Endothelial cell (in vitro differentiated cells): ENCODE data around the gene MILR1. TPM values are rescaled to one million over a fixed set of nuclear protein-coding genes. Genes with fewer than 3 reads are reported as not detected.

Source experiments
- DNase-seq: peaks from one replicate; pipeline ENCODE4 v3.0.0; 2021; ENCODE audit warnings: low spot score
- H3K27ac Mint-ChIP-seq: one replicate; pipeline ENCODE4 v1.8.0; 2021; ENCODE audit warnings: mixed read lengths, inconsistent platforms; ENCODE audit not compliant: unreplicated experiment
- H3K27me3 Mint-ChIP-seq: one replicate; pipeline ENCODE4 v1.8.0; 2021; ENCODE audit warnings: mild to moderate bottlenecking, moderate library complexity, mixed read lengths, inconsistent platforms; ENCODE audit not compliant: unreplicated experiment
- H3K36me3 Mint-ChIP-seq: one replicate; pipeline ENCODE4 v1.8.0; 2021; ENCODE audit warnings: mild to moderate bottlenecking, low read depth, mixed read lengths, inconsistent platforms; ENCODE audit not compliant: unreplicated experiment
- H3K4me1 Mint-ChIP-seq: one replicate; pipeline ENCODE4 v1.8.0; 2021; ENCODE audit warnings: mild to moderate bottlenecking, mixed read lengths, inconsistent platforms; ENCODE audit not compliant: unreplicated experiment
- H3K4me3 Mint-ChIP-seq: one replicate; pipeline ENCODE4 v1.8.0; 2021; ENCODE audit warnings: mild to moderate bottlenecking, mixed read lengths, inconsistent platforms; ENCODE audit not compliant: unreplicated experiment
- H3K9me3 Mint-ChIP-seq: one replicate; pipeline ENCODE4 v1.8.0; 2021; ENCODE audit warnings: mixed read lengths, inconsistent platforms; ENCODE audit not compliant: unreplicated experiment
- total RNA-seq: library from RNA; stranded (reverse); fragmentation: NEBNext Ultra II Directional; extraction: Animal tissue kit (Norgen Biotek cat#: 25700); gene quantifications from one replicate; pipeline ENCODE4 v1.2.1, GENCODE V29; 2021; ENCODE audit not compliant: unreplicated experiment
- TF ChIP-seq, protein P1 (sequence below): fragments of 200-600 bp; sonication (generic); IDR thresholded peaks from one replicate; pipeline ENCODE4 v1.5.0; 2021; ENCODE audit warnings: antibody characterized with exemption; ENCODE audit not compliant: unreplicated experiment

The MILR1 gene
- total RNA-seq, 1 donor from 2014 or later: 1.6 TPM

DNA sequence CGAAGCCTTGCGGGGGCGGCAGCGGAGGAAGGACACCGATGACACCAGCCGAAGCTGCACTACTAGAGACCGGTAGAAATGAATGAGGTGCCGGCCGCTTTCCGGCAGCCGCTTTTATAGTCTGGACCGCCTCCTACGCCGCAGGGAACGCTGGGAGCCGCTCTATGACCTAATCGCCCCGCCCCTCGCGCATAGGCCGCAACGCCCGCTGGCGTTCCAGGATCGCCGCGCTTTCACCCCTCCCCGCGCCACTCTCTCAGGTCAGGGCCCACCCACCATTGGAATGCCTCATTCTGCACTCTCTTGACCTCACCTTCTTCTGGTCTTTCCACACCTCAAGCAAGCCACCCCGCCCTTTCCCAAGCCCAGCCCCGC is 57.3 kb downstream of the MILR1 start, which contains the start of gene DDX5:
Gene DDX5 (minus strand): TSS at position 89 of the 375 bp plus-strand sequence. CDS start 170 bp downstream, outside the sequence.
- H3K27me3 Mint-ChIP-seq: peaks cover 35% of the 10 kb centered on the region
- peaks cover 60% of the 10 kb centered on the region for H3K36me3 Mint-ChIP-seq
- peaks cover 55% of the 10 kb centered on the region for H3K4me1 Mint-ChIP-seq
- H3K27ac Mint-ChIP-seq: peak within 1 kb of the TSS; percentile 100
- TF ChIP-seq, protein P1, sequence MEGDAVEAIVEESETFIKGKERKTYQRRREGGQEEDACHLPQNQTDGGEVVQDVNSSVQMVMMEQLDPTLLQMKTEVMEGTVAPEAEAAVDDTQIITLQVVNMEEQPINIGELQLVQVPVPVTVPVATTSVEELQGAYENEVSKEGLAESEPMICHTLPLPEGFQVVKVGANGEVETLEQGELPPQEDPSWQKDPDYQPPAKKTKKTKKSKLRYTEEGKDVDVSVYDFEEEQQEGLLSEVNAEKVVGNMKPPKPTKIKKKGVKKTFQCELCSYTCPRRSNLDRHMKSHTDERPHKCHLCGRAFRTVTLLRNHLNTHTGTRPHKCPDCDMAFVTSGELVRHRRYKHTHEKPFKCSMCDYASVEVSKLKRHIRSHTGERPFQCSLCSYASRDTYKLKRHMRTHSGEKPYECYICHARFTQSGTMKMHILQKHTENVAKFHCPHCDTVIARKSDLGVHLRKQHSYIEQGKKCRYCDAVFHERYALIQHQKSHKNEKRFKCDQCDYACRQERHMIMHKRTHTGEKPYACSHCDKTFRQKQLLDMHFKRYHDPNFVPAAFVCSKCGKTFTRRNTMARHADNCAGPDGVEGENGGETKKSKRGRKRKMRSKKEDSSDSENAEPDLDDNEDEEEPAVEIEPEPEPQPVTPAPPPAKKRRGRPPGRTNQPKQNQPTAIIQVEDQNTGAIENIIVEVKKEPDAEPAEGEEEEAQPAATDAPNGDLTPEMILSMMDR: no peak
- DNase-seq: peak; percentile 94
- H3K9me3 Mint-ChIP-seq: no peaks in the 10 kb centered on the region
- H3K4me3 Mint-ChIP-seq: peak within 1 kb of the TSS; percentile 100

DNA sequence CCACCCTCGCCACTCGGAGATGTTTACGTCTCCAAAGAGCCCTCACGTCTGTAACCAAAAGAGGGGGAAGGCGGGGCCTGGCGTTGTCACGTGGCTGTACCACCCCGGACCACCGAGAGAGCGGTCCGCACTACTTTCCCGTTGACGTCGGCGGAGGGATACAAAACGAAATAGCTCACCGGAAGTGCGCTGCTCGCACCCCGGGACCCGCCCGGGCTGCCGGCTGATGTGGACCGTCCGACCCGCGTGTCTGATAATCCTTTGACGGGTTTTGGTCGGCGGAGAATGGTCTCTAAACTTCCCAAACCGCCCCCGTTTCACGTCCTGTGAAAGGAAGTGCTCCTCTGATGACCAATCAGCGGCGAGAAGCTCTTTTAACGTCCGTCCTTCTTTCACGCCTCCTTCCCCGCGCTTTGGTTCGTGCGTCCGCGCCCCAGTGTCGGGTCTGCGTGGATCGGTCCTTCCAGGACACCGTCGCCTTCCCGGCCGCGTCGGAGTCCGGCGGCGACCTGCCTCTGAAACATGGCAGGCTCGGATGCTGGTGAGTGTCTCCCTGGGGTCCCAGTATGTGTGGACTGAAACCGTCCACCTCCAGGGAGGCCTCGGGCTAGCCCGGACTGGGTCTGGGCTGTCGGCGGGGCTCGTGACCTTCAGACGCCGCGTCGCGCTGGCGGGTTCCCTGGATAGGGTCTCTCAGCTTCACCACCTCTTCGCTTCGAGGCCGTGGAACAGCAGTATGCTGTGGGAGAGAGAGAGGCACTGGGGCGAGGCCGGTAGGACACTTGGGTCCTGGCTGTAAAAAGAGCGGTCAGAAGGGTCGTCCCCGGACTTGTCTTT is 57.9 kb downstream of the MILR1 start, which contains the start of gene CEP95:
Gene CEP95 (plus strand): TSS at position 402 of the 837 bp plus-strand sequence. CDS start 121 bp downstream, at position 523.
- H3K9me3 Mint-ChIP-seq: no peaks in the 10 kb centered on the region
- TF ChIP-seq, protein P1: no peak
- H3K27me3 Mint-ChIP-seq: peaks cover 33% of the 10 kb centered on the region
- H3K4me1 Mint-ChIP-seq: peaks cover 48% of the 10 kb centered on the region
- DNase-seq: peak; percentile 88
- H3K4me3 Mint-ChIP-seq: peak within 1 kb of the TSS; percentile 100
- H3K36me3 Mint-ChIP-seq: peaks cover 58% of the 10 kb centered on the region
- peak within 1 kb of the TSS; percentile 100 for H3K27ac Mint-ChIP-seq

DNA sequence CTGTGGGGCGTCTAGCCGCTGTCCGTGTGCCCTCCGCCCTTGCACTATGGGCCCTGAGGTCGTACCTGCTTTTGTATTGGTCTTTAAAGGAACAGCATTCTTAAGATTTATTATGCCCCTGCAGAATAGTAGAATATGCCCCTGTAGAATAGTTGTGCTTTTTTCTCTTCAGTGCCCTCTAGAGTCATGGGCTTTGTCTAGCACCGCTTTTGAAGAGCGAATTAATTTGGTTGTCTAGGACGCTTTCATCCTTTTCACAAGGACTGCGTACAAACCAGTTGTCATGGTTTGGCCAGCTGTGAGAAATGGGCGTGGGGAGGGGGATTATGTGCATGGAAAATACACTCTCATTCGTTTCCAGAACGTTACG is 58.5 kb downstream of the MILR1 start:
- TF ChIP-seq, protein P1: no peak
- DNase-seq: peak; percentile 9
- Mint-ChIP-seq H3K9me3 (no peaks in the 10 kb centered on the region), H3K4me3 (peak overlapping the region; percentile 100), H3K27ac (peak overlapping the region; percentile 100), H3K36me3 (peaks cover 52% of the 10 kb centered on the region), H3K27me3 (peaks cover 30% of the 10 kb centered on the region), H3K4me1 (peaks cover 44% of the 10 kb centered on the region)

DNA sequence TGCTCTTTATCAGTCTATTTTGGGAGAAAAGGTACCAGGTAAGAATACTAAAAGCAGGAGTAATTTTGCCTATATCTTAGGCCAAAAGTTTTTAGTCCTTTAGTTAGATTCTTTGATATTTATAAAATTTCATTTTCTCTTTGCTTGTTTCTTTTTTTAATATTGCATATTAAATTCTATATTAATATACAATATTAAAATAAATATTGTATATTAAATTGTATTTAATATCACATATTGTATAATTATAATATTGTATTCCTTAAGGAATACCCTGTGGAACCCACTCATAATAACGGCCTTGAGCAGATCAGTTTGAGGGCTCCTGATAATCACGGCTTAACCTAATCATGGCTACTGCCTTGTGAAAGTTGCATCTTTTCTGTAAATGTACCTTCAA is 59.8 kb downstream of the MILR1 start:
- peaks cover 28% of the 10 kb centered on the region for H3K27me3 Mint-ChIP-seq
- peaks cover 39% of the 10 kb centered on the region for H3K36me3 Mint-ChIP-seq
- no peak for DNase-seq
- TF ChIP-seq, protein P1: no peak
- H3K27ac Mint-ChIP-seq: no peak overlapping the region
- no peaks in the 10 kb centered on the region for H3K9me3 Mint-ChIP-seq
- peak overlapping the region; percentile 77 for H3K4me3 Mint-ChIP-seq
- peaks cover 34% of the 10 kb centered on the region for H3K4me1 Mint-ChIP-seq

DNA sequence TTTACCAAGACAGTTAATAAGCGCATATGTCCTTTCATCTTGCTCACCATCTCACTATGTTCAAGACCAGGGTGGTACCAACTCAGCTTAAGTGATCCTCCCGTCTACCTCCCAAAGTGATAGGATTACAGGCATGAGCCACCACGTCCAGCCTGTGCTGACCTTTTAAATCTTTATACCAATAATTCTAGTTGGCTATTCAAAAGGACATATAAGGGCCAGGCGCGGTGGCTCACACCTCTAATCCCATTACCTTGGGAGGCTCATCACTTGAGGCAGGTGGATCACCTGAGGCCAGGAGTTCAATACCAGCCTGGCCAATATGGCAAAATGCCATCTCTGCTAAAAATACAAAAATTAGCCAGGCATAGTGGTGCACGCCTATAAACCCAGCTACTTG is 60.3 kb downstream of the MILR1 start:
- TF ChIP-seq, protein P1: no peak
- Mint-ChIP-seq H3K27me3 (peaks cover 28% of the 10 kb centered on the region), H3K36me3 (peaks cover 34% of the 10 kb centered on the region), H3K4me1 (peaks cover 29% of the 10 kb centered on the region), H3K9me3 (no peaks in the 10 kb centered on the region), H3K4me3 (no peak overlapping the region), H3K27ac (no peak overlapping the region)
- DNase-seq: no peak
